GM23248 (cell line): ENCODE measurements around the gene ZNF705A. TPM values are rescaled to one million over a fixed set of nuclear protein-coding genes. Genes with fewer than 3 reads are reported as not detected.
"Not testable (repeated sequence)": the region's sequence is repeated elsewhere in the genome, so short reads cannot be mapped to it uniquely, and the experiment has no call there.

Experiments used
- DNase-seq: peaks from one replicate; pipeline ENCODE4 v3.0.0-alpha.2; 2015
- H2AFZ ChIP-seq: fragments of 200-600 bp; sonication (generic); 2 replicates; pipeline ENCODE4 v1.6.1; 2016; ENCODE audit warnings: antibody characterized with exemption
- H3F3A ChIP-seq: fragments of 200-600 bp; sonication (generic); 2 replicates; pipeline ENCODE4 v1.6.1; 2016; ENCODE audit warnings: mild to moderate bottlenecking, antibody characterized with exemption, mixed run types; ENCODE audit not compliant: insufficient read depth
- H3K27ac ChIP-seq: fragments of 200-600 bp; sonication (generic); 2 replicates; pipeline ENCODE4 v1.5.1; 2016; ENCODE audit warnings: mild to moderate bottlenecking
- H3K27me3 ChIP-seq: fragments of 200-600 bp; sonication (generic); replicated peaks from 2 replicates; pipeline ENCODE4 v1.6.1; 2016; ENCODE audit warnings: mild to moderate bottlenecking; ENCODE audit not compliant: insufficient read depth
- H3K36me3 ChIP-seq: fragments of 200-600 bp; sonication (generic); 2 replicates; pipeline ENCODE4 v1.6.1; 2016; ENCODE audit warnings: low read depth, mild to moderate bottlenecking
- H3K4me1 ChIP-seq: fragments of 200-600 bp; sonication (generic); 2 replicates; pipeline ENCODE4 v1.6.1; 2016; ENCODE audit warnings: mild to moderate bottlenecking; ENCODE audit not compliant: insufficient read depth
- H3K4me2 ChIP-seq: fragments of 200-600 bp; sonication (generic); one replicate; pipeline ENCODE4 v1.6.1; 2016; ENCODE audit warnings: mild to moderate bottlenecking; ENCODE audit not compliant: unreplicated experiment
- H3K4me3 ChIP-seq: fragments of 200-600 bp; sonication (generic); 2 replicates; pipeline ENCODE4 v1.5.1; 2016; ENCODE audit warnings: mild to moderate bottlenecking
- H3K79me2 ChIP-seq: fragments of 200-600 bp; sonication (generic); 2 replicates; pipeline ENCODE4 v1.6.1; 2016; ENCODE audit warnings: mild to moderate bottlenecking; ENCODE audit not compliant: insufficient read depth
- H3K9ac ChIP-seq: fragments of 200-600 bp; sonication (generic); 2 replicates; pipeline ENCODE4 v1.6.1; 2016; ENCODE audit warnings: mild to moderate bottlenecking
- H3K9me2 ChIP-seq: fragments of 200-600 bp; sonication (generic); 2 replicates; pipeline ENCODE4 v1.6.1; 2016; ENCODE audit warnings: mixed run types, mild to moderate bottlenecking, moderate library complexity; ENCODE audit not compliant: insufficient read depth
- H3K9me3 ChIP-seq: fragments of 200-600 bp; sonication (generic); one replicate; pipeline ENCODE4 v1.6.1; 2017; ENCODE audit warnings: low read depth
- H4K20me1 ChIP-seq: fragments of 200-600 bp; sonication (generic); 2 replicates; pipeline ENCODE4 v1.6.0; 2016; ENCODE audit not compliant: insufficient read depth
- EZH2 ChIP-seq: fragments of 200-600 bp; sonication (generic); IDR thresholded peaks from 2 replicates; pipeline ENCODE4 v1.6.1; 2018; ENCODE audit warnings: antibody characterized with exemption, mild to moderate bottlenecking; ENCODE audit not compliant: insufficient read depth, poor library complexity, severe bottlenecking
- EZH2phosphoT487 ChIP-seq: fragments of 200-600 bp; sonication (generic); IDR thresholded peaks from 2 replicates; pipeline ENCODE4 v1.6.1; 2018; ENCODE audit warnings: antibody characterized with exemption, moderate library complexity, mild to moderate bottlenecking, low read depth; ENCODE audit not compliant: insufficient read depth
- WGBS, 2 experiments: methylation state at CpG; one replicate each; pipeline ENCODE4 v1.1.6; 2015 to 2017; ENCODE audit warnings: low lambda C conversion rate in 2 of 2, low coverage in 1 of 2; ENCODE audit errors: missing lambda C conversion rate in 2 of 2; 5-methylcytosine and 5-hydroxymethylcytosine counted together
- in situ Hi-C: fragments of 300-500 bp; cut with MboI; formaldehyde crosslinking; loops from 2 replicates; pipeline ENCODE4 v1.15.0; 2020
- polyA plus RNA-seq: library from polyadenylated mRNA; unstranded; fragments of >200 nt; fragmentation: Nextera tagmentation; extraction: Ambion mirVana; gene quantifications from 2 replicates; pipeline ENCODE4 v1.2.1, GENCODE V29; 2016
- total RNA-seq: library from RNA; depleted of rRNA; stranded (reverse); fragments of >200 nt; shearing (Covaris generic); gene quantifications from 2 replicates; pipeline ENCODE4 v1.2.3, GENCODE V29; 2014

Gene ZNF705A
- total and polyA plus RNA-seq, 2 experiments from 2014 or later, result not detected

DNA sequence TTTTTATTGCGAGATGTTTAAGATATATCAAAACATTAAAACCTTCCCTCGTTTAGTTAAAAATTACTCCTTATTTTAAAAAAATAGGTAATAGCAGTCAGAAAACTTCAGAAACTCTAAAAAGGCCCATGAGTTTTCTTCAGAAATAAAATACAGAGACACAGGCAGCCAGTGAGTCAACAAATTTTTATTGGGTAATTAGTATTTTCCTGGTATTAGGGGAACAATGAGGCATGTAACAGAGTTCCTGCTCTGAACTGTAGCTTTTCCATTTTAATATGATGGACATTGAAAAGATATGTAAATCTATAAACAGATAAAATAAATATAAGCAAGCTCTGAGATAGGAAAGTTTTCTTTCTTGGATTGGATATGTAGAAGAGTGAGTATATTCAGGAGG is 399 bp upstream of the ZNF705A start:
- WGBS, 2 experiments, result 95 to 97% methylated on average over 2 of the region's 2 CpGs
- Histone ChIP-seq H2AFZ (peak overlapping the region; percentile 19), H3K9me2 (no peaks in the 10 kb centered on the region; the same call in 1 of the 2 replicates), H3K79me2 (no peaks in the 10 kb centered on the region), H3K27ac (peak overlapping the region; percentile 44), H3K9ac (no peak overlapping the region), H4K20me1 (no peaks in the 10 kb centered on the region), H3K4me2 (peak overlapping the region; percentile 21), H3K4me1 (peaks cover 16% of the 10 kb centered on the region), H3F3A (peaks cover 17% of the 10 kb centered on the region), H3K9me3 (no peaks in the 10 kb centered on the region), H3K36me3 (no peaks in the 10 kb centered on the region), H3K27me3 (no peaks in the 10 kb centered on the region), H3K4me3 (no peak overlapping the region)
- in situ Hi-C loops, result no loop called here
- TF ChIP-seq EZH2phosphoT487 (no peak), EZH2 (no peak)
- DNase-seq, result peak; percentile 14

DNA sequence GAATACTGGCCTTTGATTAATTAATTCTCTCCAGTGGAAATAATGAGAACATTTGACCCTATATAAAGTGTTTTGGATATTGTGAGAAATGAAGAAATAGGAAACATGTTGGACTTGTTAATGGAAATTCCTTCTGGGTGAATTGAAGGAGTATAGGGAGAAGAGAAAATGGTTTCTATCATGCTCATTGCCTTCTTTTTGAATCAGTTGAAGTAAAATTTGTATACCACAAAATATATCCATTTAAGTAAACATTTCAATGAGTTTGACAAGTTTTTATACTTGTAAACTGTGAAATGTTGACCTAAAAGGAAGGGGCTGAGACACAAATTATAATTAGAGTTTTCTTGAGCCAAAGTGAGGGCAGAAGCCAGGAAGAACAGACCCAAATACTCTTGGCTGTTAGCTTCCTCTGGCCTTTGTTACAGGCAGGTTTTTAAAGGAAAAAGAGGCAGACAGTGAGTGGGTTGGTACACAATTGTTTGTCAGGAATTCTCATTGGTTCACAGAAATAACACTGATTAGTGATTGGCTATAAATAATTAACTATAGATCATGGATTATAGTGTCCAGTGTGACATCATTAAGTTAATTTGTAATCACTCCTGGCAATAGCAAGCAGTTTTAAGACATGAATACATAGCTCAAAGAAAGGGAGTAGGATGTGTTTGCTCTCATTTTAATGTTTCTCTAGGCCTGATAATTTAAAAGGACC is 826 bp downstream of the ZNF705A start:
- Histone ChIP-seq H3K9ac (no peak overlapping the region), H3K27me3 (no peaks in the 10 kb centered on the region), H3K9me2 (no peaks in the 10 kb centered on the region; the same call in 1 of the 2 replicates), H3K9me3 (no peaks in the 10 kb centered on the region), H3K4me3 (no peak overlapping the region), H3K36me3 (no peaks in the 10 kb centered on the region), H2AFZ (peak overlapping the region; percentile 19), H3K4me2 (peak overlapping the region; percentile 21), H3K4me1 (peaks cover 16% of the 10 kb centered on the region), H4K20me1 (no peaks in the 10 kb centered on the region), H3K27ac (peak overlapping the region; percentile 44), H3F3A (peaks cover 17% of the 10 kb centered on the region), H3K79me2 (no peaks in the 10 kb centered on the region)
- TF ChIP-seq EZH2phosphoT487 (no peak), EZH2 (no peak)
- no peak for DNase-seq
- in situ Hi-C loops, result no loop called here

DNA sequence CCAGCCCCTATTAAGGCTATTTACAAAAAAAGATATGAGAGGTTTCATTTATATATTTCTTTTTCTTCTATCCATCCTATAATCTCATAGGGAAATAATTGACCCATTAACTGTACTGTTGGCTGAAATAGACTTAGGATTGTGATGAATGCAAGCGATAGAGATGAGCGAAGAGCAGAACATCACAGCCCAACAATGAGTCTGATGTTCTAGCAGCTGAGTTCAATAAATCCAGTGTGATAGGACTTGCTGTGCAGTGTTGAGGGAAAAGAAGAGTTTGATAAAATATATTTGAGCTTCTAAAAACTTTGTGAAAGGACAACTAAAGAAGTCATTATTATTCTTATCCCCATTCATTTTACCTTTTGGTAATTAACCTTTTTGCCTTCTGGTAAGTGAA is 16.1 kb downstream of the ZNF705A start:
- H3K79me2 ChIP-seq, H3K36me3 ChIP-seq, H3K4me1 ChIP-seq, H4K20me1 ChIP-seq, H3K9me3 ChIP-seq, H3K27ac ChIP-seq, H3F3A ChIP-seq, H3K27me3 ChIP-seq, H3K4me2 ChIP-seq, H3K9me2 ChIP-seq, in situ Hi-C loops, H2AFZ ChIP-seq, H3K9ac ChIP-seq, DNase-seq, H3K4me3 ChIP-seq: not testable (repeated sequence)
- WGBS, 2 experiments, result 62 to 76% methylated on average over 2 of the region's 2 CpGs

DNA sequence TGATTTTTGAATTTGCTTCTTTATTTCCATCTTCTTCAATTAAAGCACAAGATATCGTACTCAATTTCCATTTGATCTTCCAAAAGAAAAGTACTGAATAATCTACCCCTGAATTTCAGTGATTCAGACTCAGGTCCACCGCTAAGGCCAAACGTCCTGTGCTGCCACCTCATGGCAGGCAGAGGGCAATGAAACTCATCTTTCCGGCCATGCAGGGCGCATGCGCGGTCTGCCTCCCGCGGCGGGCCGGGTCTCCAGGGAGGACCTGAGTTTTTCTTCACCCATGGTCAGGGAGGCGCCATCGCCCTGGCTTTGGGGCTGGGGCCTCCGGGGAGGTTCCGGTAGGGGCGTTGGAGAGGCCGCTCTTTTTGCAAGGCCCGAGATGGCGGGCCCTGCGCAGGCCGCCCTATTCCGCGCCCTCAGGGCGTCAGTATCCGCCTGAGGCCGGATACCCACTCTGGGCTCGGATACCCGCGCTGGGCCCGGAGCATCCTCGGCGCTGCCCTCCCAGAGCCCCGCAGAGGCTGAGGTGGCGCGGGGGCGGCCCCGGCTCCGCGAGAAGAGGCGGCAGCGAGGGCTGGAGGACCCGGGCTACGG is 23.3 kb downstream of the ZNF705A start:
- Histone ChIP-seq H2AFZ (peak overlapping the region; percentile 68), H3K4me2 (peak overlapping the region; percentile 58), H3K27ac (peak overlapping the region; percentile 39), H3K4me3 (peak overlapping the region; percentile 72), H3K9ac (peak overlapping the region; percentile 80)
- H3K4me1 ChIP-seq, H3K9me3 ChIP-seq, H3K9me2 ChIP-seq, H4K20me1 ChIP-seq, H3K79me2 ChIP-seq, H3F3A ChIP-seq, H3K36me3 ChIP-seq, H3K27me3 ChIP-seq, in situ Hi-C loops: not testable (repeated sequence)
- peak; percentile 74 for DNase-seq
- WGBS, 2 experiments, result 0% methylated on average over 14 to 29 of the region's 43 CpGs

DNA sequence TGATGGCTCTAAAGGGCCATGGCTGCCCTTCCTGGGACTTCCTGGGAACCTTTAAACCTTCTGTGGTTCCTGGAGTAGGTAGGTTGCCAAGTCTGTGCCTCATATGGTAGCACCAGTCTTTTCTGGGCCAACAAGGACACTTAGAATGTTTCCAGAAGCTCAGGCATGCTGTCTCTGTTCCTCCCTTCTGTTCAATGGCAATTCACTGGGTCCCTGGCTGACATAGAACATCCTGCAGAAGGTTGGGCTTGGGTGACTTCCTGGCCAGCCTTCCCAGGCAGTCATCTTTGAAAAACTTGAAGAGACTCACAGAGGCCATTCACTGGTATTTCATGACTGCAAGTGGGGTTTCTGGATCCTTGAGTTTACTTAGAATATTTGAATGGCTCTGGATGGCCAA is 24.5 kb downstream of the ZNF705A start:
- DNase-seq, result peak; percentile 15
- Histone ChIP-seq H3K4me2 (peak overlapping the region; percentile 53), H2AFZ (peak overlapping the region; percentile 56), H3K4me3 (peak overlapping the region; percentile 72), H3K9ac (peak overlapping the region; percentile 80)
- H3K9me3 ChIP-seq, H3K27me3 ChIP-seq, H3F3A ChIP-seq, H3K79me2 ChIP-seq, in situ Hi-C loops, H3K9me2 ChIP-seq, H3K27ac ChIP-seq, H4K20me1 ChIP-seq, H3K36me3 ChIP-seq, H3K4me1 ChIP-seq: not testable (repeated sequence)

DNA sequence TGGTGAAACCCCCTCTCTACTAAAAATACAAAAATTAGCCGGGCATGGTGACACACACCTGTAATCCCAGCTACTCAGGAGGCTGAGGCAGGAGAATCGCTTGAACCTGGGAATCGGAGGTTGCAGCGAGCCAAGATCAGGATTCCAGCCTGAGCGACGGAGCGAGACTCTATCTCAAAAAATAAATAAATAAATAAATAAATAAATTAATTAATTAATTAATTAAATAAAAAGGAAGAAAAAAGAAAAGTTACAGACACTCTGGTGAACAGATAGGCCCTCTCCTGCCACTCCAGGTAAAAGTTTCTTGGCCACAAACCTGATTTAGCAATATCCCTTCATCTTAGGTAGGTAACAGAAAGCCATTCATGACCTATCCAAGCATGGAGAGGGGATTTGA is 26.1 kb downstream of the ZNF705A start:
- H3K9me2 ChIP-seq, in situ Hi-C loops, H3K79me2 ChIP-seq, H3F3A ChIP-seq, DNase-seq, H3K27ac ChIP-seq, H3K9me3 ChIP-seq, H4K20me1 ChIP-seq, H3K4me3 ChIP-seq, H3K4me1 ChIP-seq, H2AFZ ChIP-seq, H3K27me3 ChIP-seq, H3K4me2 ChIP-seq, H3K9ac ChIP-seq, H3K36me3 ChIP-seq: not testable (repeated sequence)
- 94 to 98% methylated on average over 7 of the region's 7 CpGs for WGBS, 2 experiments

DNA sequence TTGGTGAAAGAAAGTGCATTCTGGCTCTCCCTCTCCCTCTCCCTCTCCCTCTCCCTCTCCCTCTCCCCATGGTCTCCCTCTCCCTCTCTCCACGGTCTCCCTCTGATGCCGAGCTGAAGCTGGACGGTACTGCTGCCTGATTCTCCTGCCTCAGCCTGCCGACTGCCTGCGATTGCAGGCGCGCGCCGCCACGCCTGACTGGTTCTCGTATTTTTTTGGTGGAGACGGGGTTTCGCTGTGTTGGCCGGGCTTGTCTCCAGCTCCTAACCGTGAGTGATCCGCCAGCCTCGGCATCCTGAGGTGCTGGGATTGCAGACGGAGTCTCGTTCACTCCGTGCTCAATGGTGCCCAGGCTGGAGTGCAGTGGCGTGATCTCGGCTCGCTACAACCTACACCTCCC is 26.5 kb downstream of the ZNF705A start:
- H3F3A ChIP-seq, H4K20me1 ChIP-seq, H3K79me2 ChIP-seq, DNase-seq, H3K4me3 ChIP-seq, H3K9me3 ChIP-seq, in situ Hi-C loops, H3K27me3 ChIP-seq, H3K9ac ChIP-seq, H3K4me2 ChIP-seq, H3K27ac ChIP-seq, H3K36me3 ChIP-seq, H2AFZ ChIP-seq, H3K4me1 ChIP-seq, H3K9me2 ChIP-seq: not testable (repeated sequence)
- 98 to 100% methylated on average over 12 to 23 of the region's 23 CpGs for WGBS, 2 experiments
